ENCODE results near the gene ACOX3.

Gene ACOX3

GRCh38 chr4:8347660-8348059 is 92.9 kb downstream of the ACOX3 start:
- in situ Hi-C loops (cut with MboI; ENCODE audit: low sequenced_read_pairs, unreplicated experiment) = no loop called here
- TF ChIP-seq CTCF (IDR thresholded peaks at IDR 0.05; ENCODE audit: borderline replicate concordance, control extremely low read depth, extremely low read depth, insufficient read depth, missing control alignments) = no peak
- DNase-seq (ENCODE audit: low spot score) = no peak

- in situ Hi-C loops (cut with MboI; ENCODE audit: low sequenced_read_pairs, unreplicated experiment) = no loop called here
- no peak for TF ChIP-seq CTCF (IDR thresholded peaks at IDR 0.05; ENCODE audit: borderline replicate concordance, control extremely low read depth, extremely low read depth, insufficient read depth, missing control alignments)
- DNase-seq (ENCODE audit: low spot score) = no peak
Measured at GRCh38 chr4:8346838-8347605, 93.5 kb downstream of the ACOX3 start.

GRCh38 chr4:8345946-8346814 is 94.3 kb downstream of the ACOX3 start:
- in situ Hi-C loops (cut with MboI; ENCODE audit: low sequenced_read_pairs, unreplicated experiment) = no loop called here
- DNase-seq (ENCODE audit: low spot score) = no peak
- TF ChIP-seq CTCF (IDR thresholded peaks at IDR 0.05; ENCODE audit: borderline replicate concordance, control extremely low read depth, extremely low read depth, insufficient read depth, missing control alignments) = no peak

GRCh38 chr4:8345053-8345945 is 95.2 kb downstream of the ACOX3 start:
- no peak for TF ChIP-seq CTCF (IDR thresholded peaks at IDR 0.05; ENCODE audit: borderline replicate concordance, control extremely low read depth, extremely low read depth, insufficient read depth, missing control alignments)
- in situ Hi-C loops (cut with MboI; ENCODE audit: low sequenced_read_pairs, unreplicated experiment) = no loop called here
- no peak for DNase-seq (ENCODE audit: low spot score)

GRCh38 chr4:8344377-8344776 is 96.1 kb downstream of the ACOX3 start:
- in situ Hi-C loops (cut with MboI; ENCODE audit: low sequenced_read_pairs, unreplicated experiment) = no loop called here
- DNase-seq (ENCODE audit: low spot score) = no peak
- no peak for TF ChIP-seq CTCF (IDR thresholded peaks at IDR 0.05; ENCODE audit: borderline replicate concordance, control extremely low read depth, extremely low read depth, insufficient read depth, missing control alignments)

- DNase-seq (ENCODE audit: low spot score) = no peak
- in situ Hi-C loops (cut with MboI; ENCODE audit: low sequenced_read_pairs, unreplicated experiment) = no loop called here
- no peak for TF ChIP-seq CTCF (IDR thresholded peaks at IDR 0.05; ENCODE audit: borderline replicate concordance, control extremely low read depth, extremely low read depth, insufficient read depth, missing control alignments)
Measured at GRCh38 chr4:8343967-8344331, 96.6 kb downstream of the ACOX3 start.
